Smooth muscle cell (in vitro differentiated cells): Measurements from ENCODE around the gene PLA2G4E. TPM values are rescaled to one million over a fixed set of nuclear protein-coding genes. Genes with fewer than 3 reads are reported as not detected.

Experiments used
- DNase-seq: peaks from one replicate; lab custom pipeline; 2025; ENCODE audit not compliant: unreplicated experiment; lab: John Stamatoyannopoulos, UW
- H2AFZ ChIP-seq: fragments of 200-600 bp; sonication (generic); 2 replicates; pipeline ENCODE4 v1.6.0; 2016; ENCODE audit warnings: antibody characterized with exemption, low read depth, mild to moderate bottlenecking
- H3F3A ChIP-seq: fragments of 200-600 bp; sonication (generic); 2 replicates; pipeline ENCODE4 v1.6.0; 2017; ENCODE audit warnings: antibody characterized with exemption, low read depth
- H3K27ac ChIP-seq: fragments of 200-600 bp; sonication (generic); 2 replicates; pipeline ENCODE4 v1.5.1; 2016; ENCODE audit warnings: low read depth, mild to moderate bottlenecking
- H3K27me3 ChIP-seq: fragments of 200-600 bp; sonication (generic); 2 replicates; pipeline ENCODE4 v1.6.1; 2016; ENCODE audit warnings: low read depth, mild to moderate bottlenecking
- H3K36me3 ChIP-seq: fragments of 200-600 bp; sonication (generic); 2 replicates; pipeline ENCODE4 v1.5.1; 2016; ENCODE audit warnings: low read depth
- H3K4me1 ChIP-seq: fragments of 200-600 bp; sonication (generic); 2 replicates; pipeline ENCODE4 v1.5.1; 2016; ENCODE audit warnings: low read depth
- H3K4me2 ChIP-seq: fragments of 200-600 bp; sonication (generic); 2 replicates; pipeline ENCODE4 v1.6.0; 2016; ENCODE audit warnings: mild to moderate bottlenecking
- H3K4me3 ChIP-seq: fragments of 200-600 bp; sonication (generic); 2 replicates; pipeline ENCODE4 v1.5.1; 2016; ENCODE audit warnings: mild to moderate bottlenecking
- H3K79me2 ChIP-seq: fragments of 200-600 bp; sonication (generic); 2 replicates; pipeline ENCODE4 v1.6.0; 2016; ENCODE audit warnings: low read depth, mild to moderate bottlenecking
- H3K9ac ChIP-seq: fragments of 200-600 bp; sonication (generic); 2 replicates; pipeline ENCODE4 v1.6.0; 2016; ENCODE audit warnings: low read depth
- H3K9me3 ChIP-seq: fragments of 200-600 bp; sonication (generic); replicated peaks from 2 replicates; pipeline ENCODE4 v1.5.1; 2016; ENCODE audit warnings: low read depth
- H4K20me1 ChIP-seq: fragments of 200-600 bp; sonication (generic); 2 replicates; pipeline ENCODE4 v1.6.0; 2016; ENCODE audit warnings: low read depth
- WGBS: methylation state at CpG from one replicate; pipeline ENCODE4 v1.1.7; 2016; ENCODE audit warnings: low lambda C conversion rate; 5-methylcytosine and 5-hydroxymethylcytosine counted together
- polyA plus RNA-seq: library from polyadenylated mRNA; unstranded; fragments of >200 nt; fragmentation: Nextera tagmentation; extraction: Ambion mirVana; gene quantifications from 2 replicates; pipeline ENCODE4 v1.2.1, GENCODE V29; 2016
- total RNA-seq: library from RNA; depleted of rRNA; stranded (reverse); fragments of >200 nt; gene quantifications from 2 replicates; pipeline ENCODE4 v1.2.3, GENCODE V29; 2014
- TF ChIP-seq, protein P1 (sequence below): fragments of 200-600 bp; sonication (generic); IDR thresholded peaks from 2 replicates; pipeline ENCODE4 v1.5.1; 2017; ENCODE audit warnings: borderline replicate concordance, mild to moderate bottlenecking, antibody characterized with exemption; ENCODE audit not compliant: insufficient read depth, poor library complexity, severe bottlenecking

The PLA2G4E gene
- total and polyA plus RNA-seq, 2 experiments from 2014 or later: 1.6 TPM; not detected in 1

GRCh38 chr15:42031198-42031915 is 10.5 kb upstream of the PLA2G4E start:
- Histone ChIP-seq H3K4me2 (no peak overlapping the region), H3K27ac (no peak overlapping the region), H2AFZ (no peak overlapping the region), H3K27me3 (no peaks in the 10 kb centered on the region), H4K20me1 (no peaks in the 10 kb centered on the region), H3K4me1 (no peaks in the 10 kb centered on the region), H3F3A (no peaks in the 10 kb centered on the region), H3K79me2 (no peaks in the 10 kb centered on the region), H3K9me3 (no peaks in the 10 kb centered on the region), H3K36me3 (no peaks in the 10 kb centered on the region), H3K9ac (no peak overlapping the region), H3K4me3 (no peak overlapping the region)
- no peak for DNase-seq
- 81% methylated on average over 6 of the region's 6 CpGs for WGBS
- TF ChIP-seq, protein P1, sequence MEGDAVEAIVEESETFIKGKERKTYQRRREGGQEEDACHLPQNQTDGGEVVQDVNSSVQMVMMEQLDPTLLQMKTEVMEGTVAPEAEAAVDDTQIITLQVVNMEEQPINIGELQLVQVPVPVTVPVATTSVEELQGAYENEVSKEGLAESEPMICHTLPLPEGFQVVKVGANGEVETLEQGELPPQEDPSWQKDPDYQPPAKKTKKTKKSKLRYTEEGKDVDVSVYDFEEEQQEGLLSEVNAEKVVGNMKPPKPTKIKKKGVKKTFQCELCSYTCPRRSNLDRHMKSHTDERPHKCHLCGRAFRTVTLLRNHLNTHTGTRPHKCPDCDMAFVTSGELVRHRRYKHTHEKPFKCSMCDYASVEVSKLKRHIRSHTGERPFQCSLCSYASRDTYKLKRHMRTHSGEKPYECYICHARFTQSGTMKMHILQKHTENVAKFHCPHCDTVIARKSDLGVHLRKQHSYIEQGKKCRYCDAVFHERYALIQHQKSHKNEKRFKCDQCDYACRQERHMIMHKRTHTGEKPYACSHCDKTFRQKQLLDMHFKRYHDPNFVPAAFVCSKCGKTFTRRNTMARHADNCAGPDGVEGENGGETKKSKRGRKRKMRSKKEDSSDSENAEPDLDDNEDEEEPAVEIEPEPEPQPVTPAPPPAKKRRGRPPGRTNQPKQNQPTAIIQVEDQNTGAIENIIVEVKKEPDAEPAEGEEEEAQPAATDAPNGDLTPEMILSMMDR: no peak

DNA sequence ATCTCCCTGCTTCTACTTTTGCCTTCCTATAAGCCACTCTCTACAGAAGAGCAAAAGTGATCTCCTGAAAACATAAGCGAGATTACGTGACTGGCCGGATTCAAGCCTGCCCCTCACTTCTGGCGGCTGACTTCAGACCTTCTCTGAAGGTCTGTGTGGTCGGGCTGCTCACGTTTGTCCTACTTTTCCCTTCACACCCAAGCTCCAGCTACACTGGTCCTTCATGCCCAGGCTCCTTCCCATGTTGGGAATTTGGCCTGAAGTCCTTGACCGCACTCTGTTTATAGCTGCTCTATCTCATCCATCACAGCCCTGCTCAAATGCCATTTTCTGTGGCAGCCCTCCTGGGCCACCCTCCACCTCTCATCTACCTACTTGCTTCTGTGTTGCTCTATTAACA is 6.7 kb upstream of the PLA2G4E start:
- no peaks in the 10 kb centered on the region for H3K9me3 ChIP-seq
- H3K79me2 ChIP-seq: no peaks in the 10 kb centered on the region
- no peaks in the 10 kb centered on the region for H3K36me3 ChIP-seq
- no peaks in the 10 kb centered on the region for H3K27me3 ChIP-seq
- H4K20me1 ChIP-seq: no peaks in the 10 kb centered on the region
- H3F3A ChIP-seq: no peaks in the 10 kb centered on the region
- 92% methylated on average over 7 of the region's 7 CpGs for WGBS
- H3K4me3 ChIP-seq: no peak overlapping the region
- no peaks in the 10 kb centered on the region for H3K4me1 ChIP-seq
- no peak overlapping the region for H3K9ac ChIP-seq
- H2AFZ ChIP-seq: no peak overlapping the region
- H3K4me2 ChIP-seq: no peak overlapping the region
- TF ChIP-seq, protein P1: no peak
- DNase-seq: no peak
- H3K27ac ChIP-seq: no peak overlapping the region

DNA sequence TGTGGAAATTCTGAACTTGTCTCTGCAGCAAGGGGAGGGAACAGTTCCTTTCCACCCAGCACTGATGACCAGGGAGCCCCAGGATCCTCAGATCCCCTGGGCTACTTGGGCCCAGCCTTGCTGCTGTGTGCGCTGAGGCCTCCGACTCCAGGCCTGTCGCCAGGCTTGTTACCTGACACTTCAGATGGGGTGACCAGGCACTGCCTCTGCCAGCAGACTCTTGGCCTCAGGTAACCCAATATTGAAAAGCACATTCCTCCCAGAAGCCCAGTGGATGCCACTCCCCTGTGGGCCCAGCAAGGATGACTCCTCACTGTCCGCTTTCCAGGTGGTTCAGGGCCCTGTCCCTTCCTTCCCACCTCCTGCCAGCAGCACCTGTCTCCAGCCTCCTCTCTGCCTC is 3.5 kb upstream of the PLA2G4E start:
- TF ChIP-seq, protein P1: no peak
- no peak overlapping the region for H3K4me2 ChIP-seq
- H3K4me1 ChIP-seq: no peaks in the 10 kb centered on the region
- H4K20me1 ChIP-seq: no peaks in the 10 kb centered on the region
- H3K4me3 ChIP-seq: no peak overlapping the region
- no peaks in the 10 kb centered on the region for H3K79me2 ChIP-seq
- H3K27me3 ChIP-seq: no peaks in the 10 kb centered on the region
- no peak for DNase-seq
- H3K36me3 ChIP-seq: no peaks in the 10 kb centered on the region
- WGBS: 72% methylated on average over 4 of the region's 4 CpGs
- H3K9me3 ChIP-seq: no peaks in the 10 kb centered on the region
- no peaks in the 10 kb centered on the region for H3F3A ChIP-seq
- no peak overlapping the region for H2AFZ ChIP-seq
- no peak overlapping the region for H3K9ac ChIP-seq
- no peak overlapping the region for H3K27ac ChIP-seq

- no peak for DNase-seq
- 75% methylated on average over 5 of the region's 5 CpGs for WGBS
- H3K4me3 ChIP-seq: no peak overlapping the region
- no peak overlapping the region for H3K4me2 ChIP-seq
- no peak overlapping the region for H3K27ac ChIP-seq
- H3K9me3 ChIP-seq: no peaks in the 10 kb centered on the region
- H3F3A ChIP-seq: no peaks in the 10 kb centered on the region
- H3K9ac ChIP-seq: no peak overlapping the region
- H3K36me3 ChIP-seq: no peaks in the 10 kb centered on the region
- H2AFZ ChIP-seq: no peak overlapping the region
- TF ChIP-seq, protein P1: no peak
- no peaks in the 10 kb centered on the region for H3K79me2 ChIP-seq
- no peaks in the 10 kb centered on the region for H4K20me1 ChIP-seq
- H3K27me3 ChIP-seq: peaks cover 1% of the 10 kb centered on the region
- no peaks in the 10 kb centered on the region for H3K4me1 ChIP-seq
These were observed 751 bp upstream of the PLA2G4E start for GRCh38 chr15:42021593-42021992.
